H1 (cell line): ENCODE data around the gene TRAIP.
"Not testable (repeated sequence)": the region's sequence is repeated elsewhere in the genome, so short reads cannot be mapped to it uniquely, and the experiment has no call there.

ENCODE experiments used
- CTCF ChIP-seq, 3 experiments: IDR thresholded peaks; 1 replicate in 2 of 3; 2 replicates in 1 of 3; pipeline versions ENCODE4 v1.5.1 to v1.6.1; 2011; ENCODE audit warnings: low read length in 3 of 3, mild to moderate bottlenecking in 3 of 3, inconsistent platforms in 2 of 3, low read depth in 1 of 3, moderate library complexity in 1 of 3; ENCODE audit not compliant: insufficient read depth in 1 of 3; ENCODE audit errors: control extremely low read depth in 1 of 3
- EP300 ChIP-seq, 2 experiments: IDR thresholded peaks; 1 replicate in 1 of 2; 2 replicates in 1 of 2; pipeline ENCODE4 v1.6.1; 2011 to 2012; ENCODE audit warnings: low read depth in 2 of 2, low read length in 2 of 2, mild to moderate bottlenecking in 2 of 2, borderline replicate concordance in 1 of 2, inconsistent platforms in 1 of 2, moderate library complexity in 1 of 2
- MAFK ChIP-seq: IDR thresholded peaks from 2 replicates; pipeline ENCODE4 v1.6.1; 2012; ENCODE audit warnings: low read depth, mild to moderate bottlenecking, improper control_type of control experiment, low read length
- NRF1 ChIP-seq: IDR thresholded peaks from 2 replicates; pipeline ENCODE4 v1.6.1; 2011; ENCODE audit warnings: mild to moderate bottlenecking, low read depth, low read length, improper control_type of control experiment
- PHF8 ChIP-seq: fragments of 200-600 bp; sonication (generic); conservative IDR thresholded peaks from 2 replicates; pipeline ENCODE4 v1.7.1; 2012; ENCODE audit warnings: low read depth, mild to moderate bottlenecking, inconsistent platforms, low read length, moderate library complexity
- SUZ12 ChIP-seq: fragments of 200-600 bp; sonication (generic); IDR thresholded peaks from 2 replicates; pipeline ENCODE4 v1.6.1; 2012; ENCODE audit warnings: mild to moderate bottlenecking, inconsistent platforms, low read length, moderate library complexity, mixed read lengths

- TF ChIP-seq NRF1; CTCF (IDR thresholded peaks at IDR 0.05; ENCODE audit: control extremely low read depth in 1 of 3, insufficient read depth in 1 of 3, low read depth in 1 of 3, low read length in 3 of 3); PHF8; MAFK; EP300 (IDR thresholded peaks at IDR 0.05; ENCODE audit: borderline replicate concordance in 1 of 2, low read depth in 2 of 2, low read length in 2 of 2); SUZ12: not testable (repeated sequence)
Observed at GRCh38 chr3:49904448-49904847, 48.1 kb upstream of the TRAIP start.
